Activated gamma-delta T cell (primary cell): Measurements from ENCODE around the gene CRTAC1.
"Not testable (repeated sequence)": the region's sequence is repeated elsewhere in the genome, so short reads cannot be mapped to it uniquely, and the experiment has no call there.

Experiments used
- DNase-seq: peaks from one replicate; lab custom pipeline; 2025; lab: John Stamatoyannopoulos, UW

CRTAC1 gene

GRCh38 chr10:97869091-97870042, 161.1 kb downstream of the CRTAC1 start:
- DNase-seq: peak; percentile 50

- DNase-seq: no peak
Observed at GRCh38 chr10:97868134-97868685, 162.2 kb downstream of the CRTAC1 start.

GRCh38 chr10:97867220-97867800, 163.1 kb downstream of the CRTAC1 start:
- DNase-seq: no peak

GRCh38 chr10:97866524-97867219, 163.7 kb downstream of the CRTAC1 start:
- DNase-seq: no peak

- DNase-seq: no peak
Observed at GRCh38 chr10:97865488-97865887, 164.9 kb downstream of the CRTAC1 start.

- no peak for DNase-seq
Observed at GRCh38 chr10:97863808-97864207, 166.6 kb downstream of the CRTAC1 start.

- DNase-seq: no peak
Observed at GRCh38 chr10:97861924-97862323, 168.5 kb downstream of the CRTAC1 start.

- DNase-seq: no peak
Observed at GRCh38 chr10:97861097-97861750, 169.2 kb downstream of the CRTAC1 start.

GRCh38 chr10:97858001-97858439, 172.4 kb downstream of the CRTAC1 start:
- DNase-seq: no peak

GRCh38 chr10:97854743-97855142, 175.7 kb downstream of the CRTAC1 start:
- DNase-seq: no peak

- no peak for DNase-seq
Observed at GRCh38 chr10:97852840-97853405, 177.5 kb downstream of the CRTAC1 start.

GRCh38 chr10:97852277-97852676, 178.1 kb downstream of the CRTAC1 start:
- DNase-seq: no peak

GRCh38 chr10:97851341-97852001, 178.9 kb downstream of the CRTAC1 start:
- no peak for DNase-seq

GRCh38 chr10:97850446-97850845, 180.0 kb downstream of the CRTAC1 start:
- DNase-seq: no peak

- DNase-seq: peak; percentile 60
Observed at GRCh38 chr10:97849687-97850402, 180.6 kb downstream of the CRTAC1 start, which contains the start of gene GOLGA7B. GOLGA7B (plus strand) TSS chr10:97849843; CDS start chr10:97850304, 461 bp downstream.

- DNase-seq: no peak
Observed at GRCh38 chr10:97849103-97849686, 181.2 kb downstream of the CRTAC1 start.

GRCh38 chr10:97844678-97845077, 185.7 kb downstream of the CRTAC1 start:
- DNase-seq: no peak

GRCh38 chr10:97843972-97844371, 186.4 kb downstream of the CRTAC1 start:
- DNase-seq: not testable (repeated sequence)

- no peak for DNase-seq
Observed at GRCh38 chr10:97843281-97843671, 187.1 kb downstream of the CRTAC1 start.
